GM21447 (cell line): Measurements from ENCODE around the gene ASXL2.
"Not testable (repeated sequence)": the region's sequence is repeated elsewhere in the genome, so short reads cannot be mapped to it uniquely, and the experiment has no call there.

Experiments
- ATAC-seq: cut with Tn5 transposase; IDR thresholded peaks from one replicate; pipeline ENCODE4 v1.9.1; 2021; ENCODE audit not compliant: unreplicated experiment

ASXL2 gene

DNA sequence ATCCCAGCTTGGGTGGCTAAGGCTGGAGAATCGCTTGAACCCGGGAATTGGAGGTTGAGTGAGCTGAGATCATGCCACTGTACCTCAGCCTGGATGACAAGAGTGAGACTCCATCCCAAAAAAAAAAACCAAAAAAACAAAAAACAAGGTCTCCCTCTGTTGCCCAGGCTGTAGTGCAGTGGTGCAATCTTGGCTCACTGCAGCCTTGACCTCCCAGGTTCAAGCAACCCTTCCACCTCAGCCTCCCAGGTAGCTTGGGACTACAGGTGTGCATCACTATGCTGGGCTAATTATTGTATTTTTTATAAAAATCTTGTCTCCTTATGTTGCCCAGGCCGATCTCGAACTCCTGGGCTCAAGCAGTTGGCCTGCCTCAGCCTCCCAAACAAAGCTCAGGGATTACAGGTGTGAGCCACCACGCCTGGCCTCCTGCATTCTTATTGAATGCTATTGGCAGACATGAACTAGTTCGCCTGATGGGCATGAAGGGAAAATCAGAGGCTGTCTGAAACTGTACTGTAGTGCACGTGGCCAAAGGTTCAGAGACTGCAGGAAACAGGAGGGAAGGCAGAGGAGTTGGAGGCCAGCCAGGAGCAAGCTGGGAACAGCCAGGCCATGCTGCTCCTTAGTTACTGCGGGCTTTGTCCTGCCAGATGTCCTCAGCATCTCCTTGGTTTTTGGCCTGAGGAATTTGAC lies 16.0 kb upstream of the ASXL2 start:
- no peak for ATAC-seq

DNA sequence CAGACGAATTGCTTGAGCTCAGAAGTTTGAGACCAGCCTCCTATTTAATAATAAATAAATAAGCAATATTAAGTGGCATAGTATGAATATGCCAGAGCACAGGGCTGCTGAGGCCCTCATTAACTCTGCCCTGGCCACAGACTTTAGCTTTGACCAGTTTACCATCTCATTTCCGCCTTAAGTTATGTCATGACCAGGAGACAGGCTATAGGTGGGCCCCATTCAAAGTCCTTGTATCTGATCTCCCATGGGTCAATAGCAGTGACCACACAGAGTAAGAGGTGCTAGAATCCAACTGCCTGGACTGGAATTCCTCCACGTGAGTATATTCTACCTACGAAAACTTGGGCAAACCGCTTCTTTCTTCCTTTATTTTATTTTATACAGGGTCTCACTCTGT lies 13.4 kb upstream of the ASXL2 start:
- no peak for ATAC-seq

DNA sequence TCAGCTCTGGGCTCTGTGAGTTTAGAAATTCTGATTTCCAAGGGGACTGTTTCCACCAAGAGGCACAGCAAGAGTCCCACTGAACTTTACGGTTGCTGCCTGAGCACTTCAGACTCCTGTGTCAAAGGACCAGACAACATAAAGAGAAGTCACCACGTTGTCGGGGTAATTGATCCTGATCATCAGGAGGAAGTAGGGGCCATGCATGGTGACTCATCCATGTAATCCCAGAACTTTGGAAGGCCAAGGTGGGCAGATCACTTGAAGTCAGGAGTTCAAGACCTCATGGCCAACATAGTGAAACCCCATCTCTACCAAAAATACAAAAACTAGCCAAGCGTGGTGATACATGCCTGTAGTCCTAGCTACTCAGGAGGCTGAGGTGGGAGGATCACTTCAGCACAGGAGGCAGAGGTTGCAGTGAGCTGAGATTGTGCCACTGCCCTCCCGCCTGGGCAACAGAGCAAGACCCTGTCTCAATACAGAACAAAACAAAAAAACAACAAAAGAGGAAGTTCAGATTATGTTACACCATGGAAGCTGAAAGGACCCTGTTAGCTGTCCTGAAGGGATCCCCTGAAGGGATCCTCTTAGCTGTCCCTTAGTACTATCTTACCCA lies 9.4 kb upstream of the ASXL2 start:
- ATAC-seq, result no peak

DNA sequence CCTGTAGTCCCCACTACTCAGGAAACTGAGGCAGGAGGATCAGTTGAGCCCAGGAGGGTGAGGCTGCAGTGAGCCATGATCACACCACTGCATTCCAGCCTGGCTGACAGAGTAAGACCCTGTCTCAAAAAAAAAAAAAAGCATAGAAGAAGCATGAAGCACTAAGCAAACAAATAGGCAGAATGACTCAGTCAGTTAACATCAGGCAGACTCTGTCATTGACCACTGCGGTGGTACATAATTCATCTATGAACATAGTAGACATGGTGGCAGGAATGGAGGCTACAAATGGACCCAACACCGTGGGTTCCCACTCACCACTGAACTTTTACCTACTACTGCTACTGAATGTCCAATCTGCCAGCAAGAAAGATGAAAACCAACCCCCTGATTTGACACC lies 7.6 kb upstream of the ASXL2 start:
- no peak for ATAC-seq

DNA sequence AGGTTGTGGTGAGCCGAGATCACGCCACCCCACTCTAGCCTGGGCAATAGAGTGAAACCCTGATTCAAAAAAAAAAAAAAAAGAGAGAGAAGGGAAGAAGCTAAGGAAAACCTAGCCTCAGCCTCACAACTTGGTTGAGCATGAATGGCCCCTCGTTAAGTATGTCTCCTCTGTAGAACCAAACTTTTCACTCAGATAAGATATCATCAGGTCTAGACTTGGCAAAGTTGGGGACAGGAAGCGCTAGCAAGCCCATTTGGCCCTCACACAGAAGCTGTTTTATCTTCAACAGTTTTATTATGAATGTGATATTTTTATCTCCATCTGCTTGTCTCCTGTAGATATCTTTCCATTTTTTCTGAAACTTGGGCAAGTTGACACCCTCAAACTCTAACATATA lies 3.5 kb upstream of the ASXL2 start:
- no peak for ATAC-seq

DNA sequence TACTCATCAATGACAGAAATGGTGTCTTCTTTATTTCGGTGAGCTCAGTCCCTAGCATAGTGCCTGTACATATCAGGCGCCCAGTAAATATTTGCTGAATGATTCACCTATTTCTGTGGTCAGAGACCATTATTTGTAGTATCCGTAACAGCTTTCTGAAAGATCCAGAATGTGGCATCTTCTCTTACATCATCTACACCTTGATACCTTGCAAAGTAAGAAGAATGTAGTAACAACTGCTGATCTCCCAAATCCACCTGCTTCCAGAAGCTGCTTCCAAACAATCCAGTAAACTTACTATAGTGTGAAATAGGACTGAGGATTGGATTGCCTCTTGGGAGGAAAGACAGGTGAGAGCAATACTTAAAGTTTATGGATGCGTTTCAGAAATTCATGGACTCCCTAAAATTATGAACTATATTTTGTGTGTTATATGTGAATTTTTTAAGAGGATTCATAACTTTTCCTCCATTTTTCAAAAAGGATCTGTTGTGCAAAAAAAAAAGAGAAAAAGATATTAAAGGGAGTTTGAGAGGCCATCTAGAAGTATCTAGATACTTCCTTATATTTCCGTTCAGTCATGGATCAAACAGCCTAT lies 945 bp upstream of the ASXL2 start:
- no peak for ATAC-seq

DNA sequence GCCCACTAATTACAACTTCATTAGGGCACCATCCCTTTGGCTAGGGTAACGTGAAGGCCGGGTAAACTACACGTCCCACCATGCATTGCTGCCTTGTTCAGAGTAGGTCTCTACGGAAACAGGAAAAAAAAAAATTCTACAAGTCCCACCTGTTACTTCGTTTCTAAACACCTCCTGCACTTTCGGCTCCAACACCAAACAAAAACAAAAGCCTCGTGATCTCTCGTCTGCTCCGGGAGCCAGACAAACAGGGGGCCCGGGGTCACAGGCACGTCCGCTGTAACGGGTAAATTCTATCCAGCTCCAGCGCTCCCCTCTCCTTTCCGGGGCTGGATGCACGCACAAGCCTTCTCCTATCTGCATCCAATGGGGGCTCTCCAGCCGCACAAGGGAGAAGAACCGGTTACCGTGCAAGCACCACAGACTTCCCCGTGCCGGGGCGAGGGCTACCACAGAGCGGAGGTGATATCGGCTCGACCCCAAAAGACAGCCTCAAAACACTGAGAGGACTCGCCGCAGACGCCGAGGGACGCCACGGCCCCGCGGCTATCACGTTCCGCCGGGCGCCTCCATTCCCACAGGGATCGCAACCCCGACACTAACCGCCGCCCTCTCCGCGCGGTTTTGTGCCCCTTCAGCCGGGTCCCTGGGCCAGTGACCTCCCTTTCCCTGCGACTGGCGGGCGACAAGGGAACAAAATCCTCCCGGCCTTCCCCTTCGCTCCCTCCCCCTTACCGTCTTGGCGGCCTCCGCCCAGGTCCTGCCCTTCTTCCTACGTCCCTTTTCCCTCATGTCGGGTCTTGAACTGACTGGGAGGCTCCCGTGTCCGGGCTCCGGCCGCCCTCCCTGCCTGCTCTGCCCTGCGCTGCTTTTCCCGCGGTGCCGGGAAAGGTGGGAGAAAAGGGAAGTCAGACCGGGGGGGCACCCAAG lies 591 bp downstream of the ASXL2 start:
- ATAC-seq, result peak; percentile 60

DNA sequence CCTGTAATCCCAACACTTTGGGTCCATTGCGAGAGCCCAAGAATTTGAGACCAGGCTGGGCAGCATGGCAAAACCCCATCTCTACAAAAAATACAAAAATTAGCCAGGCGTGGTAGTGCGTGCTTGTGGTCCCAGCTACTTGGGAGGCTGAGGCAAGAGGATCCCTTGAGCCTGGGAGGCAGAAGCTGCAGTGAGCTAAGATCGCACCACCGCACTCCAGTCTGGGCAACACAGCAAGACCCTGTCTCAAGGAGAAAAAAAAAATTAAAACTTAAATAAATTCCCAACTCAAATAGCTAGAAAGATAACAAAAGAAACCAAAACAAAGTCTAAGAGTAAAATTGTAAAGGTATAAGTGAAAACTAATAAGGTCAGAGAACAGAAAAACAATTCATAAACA lies 6.2 kb downstream of the ASXL2 start:
- ATAC-seq, result no peak

DNA sequence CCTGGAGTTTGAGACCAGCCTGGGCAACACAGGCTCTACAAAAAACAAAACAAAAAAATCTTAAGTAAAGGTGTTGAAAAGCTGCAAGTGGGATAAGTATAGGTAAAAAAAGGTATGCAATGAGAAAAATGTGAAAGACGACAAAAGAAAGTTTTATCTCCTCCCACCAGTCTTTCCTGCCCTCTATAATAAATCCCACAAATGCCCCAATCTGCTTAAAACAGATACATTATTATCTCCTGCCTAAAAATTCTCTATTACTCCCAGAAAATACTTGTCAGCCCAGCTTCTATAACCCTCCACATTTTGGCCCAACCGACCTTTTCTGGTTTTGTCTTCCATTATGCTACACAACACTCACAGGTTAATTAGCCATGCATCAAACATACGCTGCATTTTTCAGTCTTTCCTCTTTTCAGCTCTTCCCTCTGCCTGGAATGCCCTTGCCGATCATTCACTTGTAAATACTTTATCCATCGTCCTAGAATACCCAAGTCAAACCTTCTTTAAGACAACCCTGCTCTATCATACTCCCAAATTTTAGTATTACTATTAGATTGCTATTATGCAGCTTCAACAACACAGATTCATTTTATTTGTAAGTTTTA lies 10.8 kb downstream of the ASXL2 start:
- ATAC-seq, result no peak

DNA sequence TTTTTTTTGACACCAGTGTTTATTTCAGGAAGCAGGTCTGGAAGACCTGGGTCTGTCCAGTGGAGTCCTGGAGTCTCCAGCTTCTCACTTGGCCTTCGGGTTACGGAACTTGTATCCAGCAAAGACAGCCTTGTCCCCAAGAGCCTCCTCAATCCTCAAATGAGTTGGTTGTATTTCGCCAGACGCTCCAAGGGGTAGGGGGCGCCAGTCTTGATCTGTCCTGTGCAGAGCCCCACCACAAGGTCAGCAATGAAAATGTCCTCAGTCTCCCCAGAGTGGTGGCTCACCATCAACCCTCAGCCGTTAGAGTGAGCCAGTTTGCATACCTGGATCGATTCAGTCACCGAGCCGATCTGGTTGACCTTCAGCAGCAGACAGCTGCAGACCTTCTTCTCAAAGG lies 21.9 kb downstream of the ASXL2 start:
- ATAC-seq, result no peak

DNA sequence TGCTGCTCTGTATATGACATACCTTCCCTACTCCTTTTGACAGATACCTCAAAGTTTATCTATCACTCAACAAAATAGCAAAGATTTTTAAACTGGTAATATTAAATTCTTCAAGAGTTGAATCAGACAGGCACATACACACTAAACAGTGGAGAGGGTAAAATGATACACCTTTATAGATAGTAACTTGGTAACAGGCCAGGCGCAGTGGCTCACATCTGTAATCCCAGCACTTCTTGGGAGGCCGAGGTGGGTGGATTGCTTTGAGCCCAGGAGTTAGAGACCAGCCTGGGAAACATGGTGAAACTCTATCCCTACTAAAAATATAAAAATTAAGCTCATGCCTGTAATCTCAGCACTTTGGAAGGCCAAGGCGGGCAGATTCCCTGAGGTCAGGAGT lies 23.2 kb downstream of the ASXL2 start:
- ATAC-seq, result no peak

DNA sequence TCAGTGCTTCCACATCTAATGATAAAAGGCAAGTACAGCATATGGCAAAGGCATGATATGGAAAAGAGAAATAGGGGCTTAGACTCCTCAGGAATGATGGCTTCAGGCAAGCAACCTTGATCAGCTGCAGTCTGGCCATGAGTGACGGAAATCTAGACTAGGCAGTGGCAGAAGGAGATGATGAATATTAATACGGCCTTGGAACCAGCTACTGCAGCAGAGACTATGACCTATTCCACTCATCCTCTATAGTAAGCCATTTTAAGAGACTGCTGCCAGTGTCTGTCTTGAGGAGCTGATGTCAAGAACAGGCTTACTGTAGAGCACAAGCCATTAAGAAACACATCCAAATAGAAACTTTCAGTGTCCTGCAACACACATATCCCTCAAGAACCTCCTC lies 23.7 kb downstream of the ASXL2 start:
- ATAC-seq, result no peak

DNA sequence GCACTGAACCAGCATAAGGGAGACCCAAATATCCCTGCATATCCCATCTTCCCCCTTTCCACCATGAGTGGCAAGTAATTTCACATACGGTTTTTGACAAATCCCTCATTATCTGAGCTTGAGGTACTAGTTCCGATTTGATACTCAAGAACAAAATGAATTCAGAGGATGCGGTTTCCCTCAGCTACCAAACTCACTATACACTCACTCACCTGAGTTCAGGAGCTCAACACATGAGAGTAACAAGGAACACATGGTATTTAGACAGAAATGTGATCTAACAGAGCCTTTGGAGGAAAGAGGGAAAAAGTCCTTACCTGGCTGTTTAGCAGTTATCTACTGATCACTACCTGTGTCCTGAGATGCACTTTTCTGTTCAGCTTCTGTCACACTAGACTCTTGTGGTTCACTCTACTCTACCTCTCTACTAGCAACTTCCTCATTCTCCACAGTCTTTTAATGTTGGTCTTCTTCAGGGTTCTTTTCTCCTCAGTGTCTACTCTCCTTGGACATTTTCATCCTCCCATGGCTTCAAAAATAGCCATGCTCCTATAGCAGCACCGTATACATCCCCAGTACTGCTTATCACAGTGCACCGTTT lies 25.1 kb downstream of the ASXL2 start:
- no peak for ATAC-seq

DNA sequence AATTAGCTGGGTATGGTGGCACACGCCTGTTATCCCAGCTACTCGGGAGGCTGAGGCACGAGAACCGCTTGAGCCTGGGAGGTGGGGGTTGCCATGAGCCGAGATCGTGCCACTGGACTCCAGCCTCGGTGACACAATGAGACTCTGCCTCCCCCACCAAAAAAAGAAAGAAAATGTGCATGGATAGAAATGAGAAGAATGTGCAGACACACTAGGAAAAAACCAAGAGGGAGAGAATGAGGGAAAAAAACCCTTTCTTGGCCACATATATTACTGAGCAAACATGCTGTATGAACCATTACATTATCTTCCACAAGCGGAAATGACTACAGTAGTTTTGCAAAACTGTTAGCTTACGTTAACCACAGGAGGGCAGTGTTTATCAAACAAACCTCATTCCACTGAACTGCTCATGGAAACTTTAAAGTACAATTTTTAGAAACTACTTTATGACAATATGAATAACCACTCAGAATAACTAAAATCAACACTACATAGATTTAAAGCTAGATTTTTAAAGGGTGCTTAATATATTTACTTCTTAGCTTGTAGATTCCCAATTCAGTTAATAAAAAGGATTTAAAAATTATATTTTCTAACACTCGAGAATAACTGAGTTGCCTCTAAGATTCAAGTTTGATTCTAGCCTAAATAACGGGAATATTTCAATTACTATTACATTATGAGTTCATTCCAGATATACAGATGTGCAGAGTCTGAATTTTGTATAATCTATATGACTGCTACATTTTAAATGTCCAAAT lies 26.4 kb downstream of the ASXL2 start:
- ATAC-seq, result peak; percentile 80

DNA sequence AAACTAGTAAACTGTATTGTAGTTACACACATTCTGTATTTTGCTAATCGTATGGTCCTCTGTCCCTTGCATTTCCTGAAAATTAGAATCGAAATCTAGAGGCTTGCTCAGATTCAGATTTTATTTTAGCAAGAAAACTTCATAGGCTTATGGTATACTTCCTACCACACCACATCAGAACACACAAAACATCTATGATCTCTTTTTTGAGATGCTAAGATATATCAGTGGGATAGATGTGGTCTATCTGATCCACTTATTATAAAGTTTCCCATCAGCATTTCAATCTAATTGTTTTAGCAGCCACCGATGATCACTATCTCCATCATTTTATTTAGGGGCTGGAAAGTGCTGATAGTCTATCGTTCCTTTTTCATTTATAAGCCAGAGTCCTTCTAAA lies 27.9 kb downstream of the ASXL2 start:
- ATAC-seq, result not testable (repeated sequence)

DNA sequence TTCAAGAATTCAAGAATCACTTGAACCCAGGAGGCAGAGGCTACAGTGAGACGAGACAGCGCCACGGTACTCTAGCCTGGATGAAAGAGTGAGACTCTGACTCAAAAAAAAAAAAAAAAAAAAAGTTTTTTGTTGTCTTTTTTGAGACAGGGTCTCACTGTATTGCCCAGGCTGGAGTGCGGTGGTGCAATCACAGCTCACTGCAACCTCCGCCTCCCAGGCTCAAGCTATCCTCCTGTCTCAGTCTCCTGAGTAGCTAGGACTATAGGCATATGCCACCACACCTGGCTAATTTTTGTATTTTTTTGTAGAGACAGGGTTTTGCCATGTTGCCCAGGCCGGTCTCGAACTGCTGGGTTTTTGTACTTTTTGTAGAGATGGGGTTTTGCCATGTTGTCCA lies 28.9 kb downstream of the ASXL2 start:
- not testable (repeated sequence) for ATAC-seq

DNA sequence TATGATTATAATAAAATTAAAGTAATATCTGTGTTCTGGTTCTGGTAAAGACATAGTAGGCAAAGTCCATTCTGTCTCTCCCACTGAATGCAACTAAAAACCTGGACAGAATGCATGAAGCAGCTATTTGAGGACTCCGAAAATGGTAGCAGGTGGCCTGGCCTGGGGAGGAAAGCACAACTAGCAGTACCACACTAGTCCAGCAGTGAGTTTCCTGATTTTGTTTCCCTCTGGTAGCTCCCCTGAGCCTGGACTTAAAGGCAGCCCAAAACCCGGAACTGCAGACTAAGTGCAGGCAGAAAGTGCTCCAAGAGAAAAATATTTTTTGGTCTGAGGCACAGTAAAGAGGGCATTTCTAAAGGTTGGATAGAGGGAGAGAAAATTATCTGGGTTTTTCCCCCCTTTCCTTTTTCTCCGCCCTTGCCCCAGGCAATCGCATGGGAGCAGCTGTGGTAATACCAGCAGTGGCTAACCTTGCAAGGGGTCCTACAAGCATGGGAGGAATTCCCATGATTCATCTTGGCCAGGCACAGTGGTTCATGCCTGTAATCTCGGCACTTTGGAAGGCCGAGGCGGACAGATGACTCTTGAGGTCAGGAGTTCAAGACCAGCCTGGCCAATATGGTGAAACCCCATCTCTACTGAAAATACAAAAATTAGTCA lies 32.3 kb downstream of the ASXL2 start:
- no peak for ATAC-seq

DNA sequence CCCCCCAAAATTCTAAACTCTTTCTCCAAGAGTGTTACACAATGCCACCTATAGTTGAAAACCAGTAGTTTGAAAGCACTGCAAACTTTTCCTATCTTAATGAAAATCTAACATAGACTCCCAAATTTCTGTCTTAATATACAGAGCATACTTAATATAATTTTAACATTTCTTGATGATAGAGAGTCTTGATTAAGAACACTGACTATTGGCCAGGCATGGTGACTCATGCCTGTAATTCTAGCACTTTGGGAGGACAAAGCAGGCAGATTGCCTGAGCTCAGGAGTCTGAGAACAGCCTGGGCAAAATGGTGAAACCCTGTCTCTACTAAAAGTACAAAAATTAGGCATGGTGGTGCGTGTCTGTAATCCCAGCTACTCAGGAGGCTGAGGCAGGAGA lies 34.2 kb downstream of the ASXL2 start:
- no peak for ATAC-seq

DNA sequence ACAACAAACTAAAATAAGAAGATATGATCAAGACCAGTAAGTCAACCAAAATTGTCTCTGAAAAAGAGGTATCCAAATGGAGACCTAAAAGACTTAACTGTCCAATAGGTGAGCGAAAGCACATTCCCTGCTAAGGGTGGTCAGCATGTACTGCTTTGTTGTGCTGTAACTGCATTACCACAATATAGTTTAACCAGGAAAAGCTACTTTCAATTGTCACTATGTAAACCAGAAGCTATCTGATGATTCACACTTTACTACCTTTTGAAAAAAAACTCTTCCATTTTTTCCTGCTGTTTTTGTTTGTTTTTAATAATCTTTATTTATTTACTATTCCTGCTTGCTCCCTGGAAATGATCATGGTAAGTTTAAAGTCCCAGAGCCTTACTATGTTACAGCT lies 36.1 kb downstream of the ASXL2 start:
- ATAC-seq, result no peak
